Measurements from ENCODE around the gene PKDCC. TPM values are rescaled to one million over a fixed set of nuclear protein-coding genes. Genes with fewer than 3 reads are reported as not detected.
A peak's percentile ranks its signal among the peaks of the same experiment; 100 is the strongest.

The PKDCC gene
- total RNA-seq, 2 donors from 2014 or later, result not detected

- H3K36me3 Mint-ChIP-seq, result peaks cover 6 to 24% of the 10 kb centered on the region in 2 donors
- ATAC-seq (peak; percentile 1 to 2), DNase-seq (ENCODE audit: low spot score in 2 of 2) (peak in 1 of 2 donors; percentile 36)
- peaks cover 5 to 12% of the 10 kb centered on the region in 2 donors for H3K9me3 Mint-ChIP-seq
- H3K27ac Mint-ChIP-seq, result peak overlapping the region; percentile 94 to 96
Observed at GRCh38 chr2:42102591-42103450, 55.0 kb downstream of the PKDCC start.

- Mint-ChIP-seq H3K36me3 (peaks cover 6 to 24% of the 10 kb centered on the region in 2 donors), H3K9me3 (peaks cover 5 to 12% of the 10 kb centered on the region in 2 donors), H3K27ac (no peak overlapping the region)
- no peak for ATAC-seq
- DNase-seq (ENCODE audit: low spot score in 2 of 2), result no peak
Observed at GRCh38 chr2:42103829-42104228, 56.0 kb downstream of the PKDCC start.

GRCh38 chr2:42104621-42105020 is 56.8 kb downstream of the PKDCC start:
- no peak for DNase-seq (ENCODE audit: low spot score in 2 of 2)
- Mint-ChIP-seq H3K27ac (no peak overlapping the region), H3K36me3 (peaks cover 6 to 19% of the 10 kb centered on the region in 2 donors), H3K9me3 (peaks cover 5 to 11% of the 10 kb centered on the region in 2 donors)
- ATAC-seq, result no peak

GRCh38 chr2:42105330-42106256 is 57.8 kb downstream of the PKDCC start:
- ATAC-seq, result peak; percentile 50 to 65

GRCh38 chr2:42106257-42106816 is 58.5 kb downstream of the PKDCC start:
- DNase-seq (ENCODE audit: low spot score in 2 of 2) (no peak), ATAC-seq (peak in 1 of 2 donors; percentile 23)
- Mint-ChIP-seq H3K36me3 (peaks cover 0 to 6% of the 10 kb centered on the region in 2 donors), H3K9me3 (no peaks in the 10 kb centered on the region), H3K27ac (no peak overlapping the region)

More at GRCh38 chr2:42105330-42106256, 57.8 kb downstream of the PKDCC start:
- Mint-ChIP-seq H3K36me3 (peaks cover 0 to 9% of the 10 kb centered on the region in 2 donors), H3K27ac (no peak overlapping the region), H3K9me3 (peaks cover 0 to 2% of the 10 kb centered on the region in 2 donors)
- peak in 1 of 2 donors; percentile 75 for DNase-seq (ENCODE audit: low spot score in 2 of 2)

GRCh38 chr2:42107249-42108042 is 59.6 kb downstream of the PKDCC start:
- DNase-seq (ENCODE audit: low spot score in 2 of 2), result no peak
- Mint-ChIP-seq H3K36me3 (no peaks in the 10 kb centered on the region), H3K27ac (no peak overlapping the region), H3K9me3 (no peaks in the 10 kb centered on the region)
- no peak for ATAC-seq

Other genes with a start within 250 kb of the PKDCC start
- gene EML4, start 121.3 kb downstream of the PKDCC start, total RNA-seq, result 10 to 100 TPM; 56.6 to 85.7 TPM

All from activated naive CD4-positive, alpha-beta T cell treated with anti-CD3 and anti-CD28 coated beads, Interleukin-2, amount 50 U/mL, for 72 hours (primary cell).